Fibroblast of villous mesenchyme (primary cell): ENCODE results near the gene CTNNBIP1. TPM values are rescaled to one million over a fixed set of nuclear protein-coding genes. Genes with fewer than 3 reads are reported as not detected.
A peak's percentile ranks its signal among the peaks of the same experiment; 100 is the strongest.

Source experiments
- DNase-seq: peaks from one replicate; pipeline ENCODE4 v3.0.0-alpha.2; 2010; ENCODE audit warnings: low read depth
- H3K4me3 ChIP-seq: 2 replicates; pipeline ENCODE4 v1.5.1; 2011; ENCODE audit warnings: low read depth, mild to moderate bottlenecking, low read length
- total RNA-seq: library from RNA; depleted of rRNA; stranded (reverse); fragments of >200 nt; gene quantifications from 2 replicates; pipeline ENCODE4 v1.2.3, GENCODE V29; 2012
- TF ChIP-seq, protein P1 (sequence below): IDR thresholded peaks from 2 replicates; pipeline ENCODE4 v1.5.1; 2012; ENCODE audit warnings: low read depth, mild to moderate bottlenecking, low read length; ENCODE audit not compliant: insufficient read depth

CTNNBIP1 gene
- total RNA-seq, 1 donor: 13.4 TPM

DNA sequence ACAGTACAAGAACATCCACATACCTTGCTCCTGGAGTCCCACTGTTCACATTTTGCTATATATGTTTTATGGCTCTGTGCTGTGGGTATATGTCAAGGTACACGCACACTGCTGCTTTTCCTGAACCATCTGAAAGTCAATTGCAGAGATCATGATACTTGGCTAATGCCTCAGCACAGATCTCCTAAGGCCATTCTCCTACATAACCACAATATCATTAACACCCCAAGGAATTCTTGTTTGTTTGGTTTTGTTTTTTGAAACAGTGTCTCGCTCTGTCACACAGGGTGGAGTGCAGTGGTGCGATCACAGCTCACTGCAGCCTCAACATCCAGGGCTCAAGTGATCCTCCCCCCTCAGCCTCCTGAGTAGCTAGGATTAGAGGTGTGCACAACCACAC is 16.0 kb downstream of the CTNNBIP1 start:
- DNase-seq: no peak
- H3K4me3 ChIP-seq: no peak overlapping the region
- TF ChIP-seq, protein P1, sequence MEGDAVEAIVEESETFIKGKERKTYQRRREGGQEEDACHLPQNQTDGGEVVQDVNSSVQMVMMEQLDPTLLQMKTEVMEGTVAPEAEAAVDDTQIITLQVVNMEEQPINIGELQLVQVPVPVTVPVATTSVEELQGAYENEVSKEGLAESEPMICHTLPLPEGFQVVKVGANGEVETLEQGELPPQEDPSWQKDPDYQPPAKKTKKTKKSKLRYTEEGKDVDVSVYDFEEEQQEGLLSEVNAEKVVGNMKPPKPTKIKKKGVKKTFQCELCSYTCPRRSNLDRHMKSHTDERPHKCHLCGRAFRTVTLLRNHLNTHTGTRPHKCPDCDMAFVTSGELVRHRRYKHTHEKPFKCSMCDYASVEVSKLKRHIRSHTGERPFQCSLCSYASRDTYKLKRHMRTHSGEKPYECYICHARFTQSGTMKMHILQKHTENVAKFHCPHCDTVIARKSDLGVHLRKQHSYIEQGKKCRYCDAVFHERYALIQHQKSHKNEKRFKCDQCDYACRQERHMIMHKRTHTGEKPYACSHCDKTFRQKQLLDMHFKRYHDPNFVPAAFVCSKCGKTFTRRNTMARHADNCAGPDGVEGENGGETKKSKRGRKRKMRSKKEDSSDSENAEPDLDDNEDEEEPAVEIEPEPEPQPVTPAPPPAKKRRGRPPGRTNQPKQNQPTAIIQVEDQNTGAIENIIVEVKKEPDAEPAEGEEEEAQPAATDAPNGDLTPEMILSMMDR: no peak

DNA sequence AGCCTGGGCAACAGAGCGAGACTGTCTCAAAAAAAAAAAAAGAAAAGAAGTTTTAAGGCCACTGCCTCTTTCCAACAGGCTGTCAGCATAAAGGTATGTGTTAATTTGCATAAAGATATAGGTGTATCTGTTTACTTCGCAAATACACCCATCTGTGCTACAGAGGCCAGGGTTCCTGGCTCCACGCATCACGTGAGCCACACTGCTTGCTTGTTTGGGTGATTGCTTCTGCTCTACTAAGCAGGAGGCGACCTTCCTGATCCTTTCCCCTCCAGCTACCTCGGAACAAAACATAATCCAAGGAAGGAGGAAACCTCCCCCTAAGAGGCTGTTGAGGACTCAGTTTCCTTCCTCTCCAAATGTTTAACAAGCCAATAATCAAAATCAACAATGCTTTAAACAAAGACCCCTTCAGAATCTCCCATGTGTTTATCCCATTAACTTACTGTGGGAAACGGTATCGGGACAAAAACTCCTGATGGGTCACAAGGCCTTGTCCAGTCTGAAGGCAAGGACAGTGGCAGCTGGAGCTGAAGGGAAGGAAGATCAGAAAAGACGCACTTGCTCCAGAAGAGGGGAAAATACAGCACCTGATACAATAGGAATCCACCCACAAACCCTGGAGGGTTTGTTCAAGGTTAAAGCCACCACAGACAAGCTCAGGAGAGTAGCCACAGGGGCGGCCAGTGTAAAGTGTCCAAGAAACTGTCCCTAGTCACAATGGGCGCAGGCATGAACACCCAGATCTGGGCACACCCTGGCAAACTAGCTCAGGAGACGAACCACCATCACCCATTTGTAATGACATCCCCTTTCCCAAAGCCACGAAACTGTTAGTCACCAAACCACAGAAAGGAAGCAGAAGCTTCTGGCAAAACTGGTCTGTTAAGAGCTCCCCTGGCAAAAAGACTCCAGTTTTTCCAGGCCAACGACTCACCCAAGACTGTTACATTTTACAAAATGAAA is 17.2 kb downstream of the CTNNBIP1 start:
- DNase-seq: peak; percentile 78
- H3K4me3 ChIP-seq: peak overlapping the region; percentile 3
- TF ChIP-seq, protein P1: no peak

DNA sequence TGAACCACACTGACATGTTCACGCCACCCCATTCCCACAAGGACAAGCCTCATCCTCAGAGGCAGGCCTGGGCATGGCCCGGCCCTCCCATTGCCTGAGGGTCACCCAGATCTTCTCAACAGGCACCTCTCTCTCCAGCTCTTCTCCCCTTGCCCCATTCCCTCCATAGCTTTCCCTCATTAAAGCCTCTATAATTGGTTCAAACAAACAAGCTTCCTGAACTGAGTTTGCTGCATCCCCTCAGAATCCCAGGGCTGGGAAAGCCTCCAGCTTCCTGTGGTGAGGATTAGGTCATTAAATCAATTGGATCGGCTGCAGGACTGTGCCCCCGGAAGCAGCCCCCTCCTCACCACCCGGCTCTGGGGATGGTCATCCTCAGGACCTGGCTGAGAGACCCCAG is 18.9 kb downstream of the CTNNBIP1 start:
- no peak overlapping the region for H3K4me3 ChIP-seq
- TF ChIP-seq, protein P1: no peak
- DNase-seq: no peak

DNA sequence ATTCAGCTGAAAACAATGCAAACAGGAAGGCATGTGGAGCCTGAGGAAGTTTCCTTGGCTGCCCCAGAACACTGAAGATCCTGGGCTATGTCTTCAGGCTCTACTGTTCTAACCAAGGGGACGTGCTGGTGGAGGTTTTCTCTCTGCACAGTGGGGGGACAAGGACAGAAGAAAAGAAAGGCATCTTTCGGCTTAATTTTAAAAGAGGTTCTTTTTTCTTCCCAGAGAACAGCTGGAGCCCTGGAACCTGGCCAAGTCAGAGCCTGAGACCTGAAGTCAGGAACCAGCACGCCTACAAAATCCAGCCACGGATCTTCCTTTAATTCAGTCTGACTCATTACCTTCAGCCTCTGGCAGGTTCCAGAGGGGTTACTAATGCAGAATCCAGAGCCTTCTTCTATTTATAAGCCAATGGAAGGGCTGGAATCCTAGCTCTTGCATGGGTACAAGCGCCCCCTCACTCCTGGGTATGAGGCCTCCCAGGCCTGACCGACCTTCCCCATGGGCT is 19.8 kb downstream of the CTNNBIP1 start:
- H3K4me3 ChIP-seq: no peak overlapping the region
- peak; percentile 86 for DNase-seq
- TF ChIP-seq, protein P1: no peak

DNA sequence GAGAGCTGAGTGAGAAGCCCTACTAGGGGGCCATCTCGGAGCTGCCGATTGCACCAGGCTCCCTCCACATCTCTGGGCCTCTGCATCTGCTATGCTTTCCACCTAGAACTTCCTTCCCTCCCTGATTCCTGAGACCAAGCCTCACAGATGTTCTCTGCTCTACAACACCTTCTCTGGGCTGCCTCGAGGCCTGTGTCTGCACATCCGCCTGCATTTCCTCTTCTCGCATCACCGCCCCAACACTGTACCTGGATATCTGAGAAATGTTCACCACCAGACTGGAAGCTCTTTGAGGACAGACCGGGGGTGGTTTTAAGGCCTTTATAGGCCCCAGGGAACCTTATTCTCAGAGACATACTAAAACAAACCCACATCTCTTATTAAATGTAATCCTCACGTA is 20.7 kb downstream of the CTNNBIP1 start:
- TF ChIP-seq, protein P1: no peak
- DNase-seq: no peak

DNA sequence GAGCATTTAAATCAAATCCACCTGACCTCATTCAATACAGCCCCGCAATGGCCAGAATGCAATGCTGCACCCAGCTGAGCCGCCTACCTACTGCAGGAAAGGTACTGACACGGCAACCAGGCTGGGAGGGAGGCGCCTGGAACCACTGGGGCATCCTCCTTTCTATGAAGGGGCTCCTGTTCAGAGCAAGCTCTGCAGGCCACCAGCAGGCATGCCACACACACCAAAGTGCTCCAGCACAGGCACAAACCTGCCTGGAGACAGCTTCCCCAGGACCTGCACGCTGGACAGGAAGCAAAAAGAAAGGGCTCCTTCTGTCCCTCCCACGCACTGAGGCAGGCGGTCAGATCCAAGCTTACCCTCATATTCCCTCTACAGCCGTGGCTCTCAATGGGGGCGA is 21.2 kb downstream of the CTNNBIP1 start:
- H3K4me3 ChIP-seq: no peak overlapping the region
- TF ChIP-seq, protein P1: no peak
- DNase-seq: no peak

More for the DNA sequence above, 20.7 kb downstream of the CTNNBIP1 start:
- no peak overlapping the region for H3K4me3 ChIP-seq
